HepG2 (cell line): Measurements from ENCODE around the gene GATD1. TPM values are rescaled to one million over a fixed set of nuclear protein-coding genes. Genes with fewer than 3 reads are reported as not detected.

Source experiments
- ATF3 ChIP-seq: sonication (generic); formaldehyde crosslinking; IDR thresholded peaks from 2 replicates; pipeline ENCODE4 v1.4.0; 2020; ENCODE audit warnings: missing genetic modification reagents
- CBX1 ChIP-seq: IDR thresholded peaks from one replicate; pipeline ENCODE4 v1.6.1; 2016; ENCODE audit warnings: antibody characterized with exemption, low read depth
- CHCHD3 ChIP-seq: sonication (generic); formaldehyde crosslinking; IDR thresholded peaks from 2 replicates; pipeline ENCODE4 v1.8.0; 2022; ENCODE audit warnings: mild to moderate bottlenecking, missing genetic modification reagents, moderate library complexity
- DR1 ChIP-seq: sonication (generic); formaldehyde crosslinking; IDR thresholded peaks from 2 replicates; pipeline ENCODE4 v1.8.0; 2021; ENCODE audit warnings: mild to moderate bottlenecking, missing genetic modification reagents, inconsistent platforms
- MATR3 ChIP-seq: sonication (generic); formaldehyde crosslinking; IDR thresholded peaks from 2 replicates; pipeline ENCODE4 v1.4.0; 2020; ENCODE audit warnings: missing genetic modification reagents
- MIER3 ChIP-seq: IDR thresholded peaks from 2 replicates; pipeline ENCODE4 v1.6.1; 2016; ENCODE audit warnings: missing compliant biosample characterization, borderline replicate concordance
- MIXL1 ChIP-seq: IDR thresholded peaks from 2 replicates; pipeline ENCODE4 v1.6.1; 2016
- PCBP1 ChIP-seq: fragments of 200-400 bp; formaldehyde crosslinking; IDR thresholded peaks from 2 replicates; pipeline ENCODE4 v1.6.1; 2017; ENCODE audit warnings: mild to moderate bottlenecking, low read depth, low read length, borderline replicate concordance
- SATB2 ChIP-seq: sonication (generic); formaldehyde crosslinking; IDR thresholded peaks from 2 replicates; pipeline ENCODE4 v1.5.0; 2020; ENCODE audit warnings: missing genetic modification reagents
- ZBTB49 ChIP-seq: sonication (generic); formaldehyde crosslinking; IDR thresholded peaks from 2 replicates; pipeline ENCODE4 v1.4.0; 2020; ENCODE audit warnings: missing genetic modification reagents, borderline replicate concordance
- ZFP36L2 ChIP-seq: sonication (generic); formaldehyde crosslinking; IDR thresholded peaks from 2 replicates; pipeline ENCODE4 v1.4.0; 2020; ENCODE audit warnings: missing genetic modification reagents
- ZFP90 ChIP-seq: sonication (generic); formaldehyde crosslinking; IDR thresholded peaks from 2 replicates; pipeline ENCODE4 v1.8.0; 2022; ENCODE audit warnings: missing genetic modification reagents, mild to moderate bottlenecking, inconsistent platforms, borderline replicate concordance
- ZMYM2 ChIP-seq: sonication (generic); formaldehyde crosslinking; IDR thresholded peaks from 2 replicates; pipeline ENCODE4 v1.8.0; 2022; ENCODE audit warnings: mild to moderate bottlenecking, missing genetic modification reagents
- ZNF205 ChIP-seq: IDR thresholded peaks from 2 replicates; pipeline ENCODE4 v1.6.1; 2018; ENCODE audit warnings: missing biosample characterization, missing genetic modification reagents
- ZNF362 ChIP-seq: sonication (generic); formaldehyde crosslinking; IDR thresholded peaks from 2 replicates; pipeline ENCODE4 v1.4.0; 2020; ENCODE audit warnings: missing genetic modification reagents, mild to moderate bottlenecking, borderline replicate concordance
- ZNF382 ChIP-seq: sonication (generic); formaldehyde crosslinking; IDR thresholded peaks from 2 replicates; pipeline ENCODE4 v1.5.0; 2020; ENCODE audit warnings: missing genetic modification reagents, mild to moderate bottlenecking, borderline replicate concordance
- ZNF577 ChIP-seq: sonication (generic); formaldehyde crosslinking; IDR thresholded peaks from 2 replicates; pipeline ENCODE4 v1.4.0; 2020; ENCODE audit warnings: mild to moderate bottlenecking, low read depth, missing genetic modification reagents, borderline replicate concordance
- ZNF687 ChIP-seq: sonication (generic); formaldehyde crosslinking; IDR thresholded peaks from 2 replicates; pipeline ENCODE4 v1.5.1; 2020; ENCODE audit warnings: mild to moderate bottlenecking, missing genetic modification reagents, moderate library complexity
- ZNF691 ChIP-seq: sonication (generic); formaldehyde crosslinking; IDR thresholded peaks from 2 replicates; pipeline ENCODE4 v1.4.0; 2020; ENCODE audit warnings: missing genetic modification reagents, low read depth, mild to moderate bottlenecking, borderline replicate concordance
- ZSCAN12 ChIP-seq: sonication (generic); formaldehyde crosslinking; IDR thresholded peaks from 2 replicates; pipeline ENCODE4 v1.9.0; 2021; ENCODE audit warnings: mild to moderate bottlenecking, missing genetic modification reagents
- polyA plus RNA-seq, 8 experiments: library from polyadenylated mRNA; depleted of rRNA in 3 of 8; stranded (reverse) in 7 of 8; unstranded in 1 of 8; fragments of >200 nt; fragmentation: Illumina TruSeq in 4 of 8; extraction: Trizol in 4 of 8; gene quantifications; 2 replicates each; pipeline versions ENCODE4 v1.2.1 to v1.2.3, GENCODE V29; 2011 to 2016; ENCODE audit warnings: low read depth in 4 of 8, missing spikeins in 1 of 8, mixed read lengths in 1 of 8; ENCODE audit not compliant: insufficient read depth in 1 of 8
- total RNA-seq, 5 experiments: library from RNA; depleted of rRNA; stranded (reverse); fragments of >200 nt; fragmentation: Illumina TruSeq; extraction: Trizol; gene quantifications; 2 replicates each; pipeline ENCODE4 v1.2.3, GENCODE V29; 2016; ENCODE audit warnings: low read depth in 1 of 5

GATD1 gene
- total and polyA plus RNA-seq, 2 of the 13 experiments (the other 11 are each of a cell fraction or from before 2014, with no cell fraction given): 31.3 to 60.5 TPM

- TF ChIP-seq ZNF687 (no peak; the same call in none of the 2 replicates), ATF3 (CRISPR knock-in tag) (peak; percentile 92), ZNF691 (CRISPR knock-in tag) (no peak), ZNF362 (no peak), MIER3 (no peak; the same call in 1 of the 2 replicates), MATR3 (CRISPR knock-in tag) (no peak), MIXL1 (CRISPR knock-in tag) (no peak), SATB2 (CRISPR knock-in tag) (no peak), ZMYM2 (0 out of 2 replicates have a peak, but pooled peaks have one; percentile 21), ZNF577 (CRISPR knock-in tag) (no peak), ZFP36L2 (CRISPR knock-in tag) (no peak), CHCHD3 (no peak), DR1 (CRISPR knock-in tag) (no peak), ZNF205 (CRISPR knock-in tag) (no peak), ZBTB49 (CRISPR knock-in tag) (no peak), ZSCAN12 (CRISPR knock-in tag) (no peak), ZFP90 (no peak), ZNF382 (CRISPR knock-in tag) (no peak), PCBP1 (no peak), CBX1 (no peak)
These were observed 41.3 kb upstream of the GATD1 start, which contains the start of gene PNPLA2 (continued) for GRCh38 chr11:818396-819128.
